Measurements from ENCODE around the gene CCL23.
"Not testable (repeated sequence)": the region's sequence is repeated elsewhere in the genome, so short reads cannot be mapped to it uniquely, and the experiment has no call there.

CCL23 gene

DNA sequence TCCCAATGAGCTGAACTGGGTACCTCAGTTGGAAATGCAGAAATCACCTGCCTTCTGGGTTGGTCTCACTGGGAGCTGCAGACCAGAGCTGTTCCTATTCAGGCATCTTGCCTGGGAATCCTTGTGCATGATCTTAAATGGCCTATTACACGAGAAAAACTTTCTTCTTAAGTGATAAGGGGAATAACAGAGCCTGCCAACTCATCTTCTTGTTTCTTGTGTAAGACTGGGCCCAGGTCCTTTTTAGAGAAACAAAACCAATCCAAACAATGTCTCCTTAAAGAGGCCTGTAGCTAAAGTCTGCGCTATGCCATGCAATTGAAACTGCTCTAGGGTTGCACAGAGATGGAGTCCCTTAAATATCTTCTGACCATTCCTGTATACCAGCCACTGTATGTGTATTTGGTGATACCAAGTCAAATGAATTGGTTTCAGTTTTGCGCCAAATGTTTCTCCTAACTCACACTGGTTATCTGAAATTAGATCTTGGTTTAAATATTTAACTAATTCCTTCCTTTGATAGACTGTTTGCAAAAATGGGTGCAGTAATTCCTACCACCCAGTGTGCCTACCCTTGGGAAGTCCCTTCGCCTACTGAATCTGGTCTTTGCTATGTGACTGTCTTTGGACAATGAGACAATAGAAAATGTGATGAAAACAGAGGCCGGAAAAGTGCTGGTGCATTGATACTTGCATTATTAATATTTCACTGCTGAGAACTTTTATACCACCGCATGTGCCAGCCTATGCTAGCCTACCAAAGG, 6.5 kb upstream of the CCL23 start:
- no peak for ATAC-seq (ENCODE audit: low read depth)

DNA sequence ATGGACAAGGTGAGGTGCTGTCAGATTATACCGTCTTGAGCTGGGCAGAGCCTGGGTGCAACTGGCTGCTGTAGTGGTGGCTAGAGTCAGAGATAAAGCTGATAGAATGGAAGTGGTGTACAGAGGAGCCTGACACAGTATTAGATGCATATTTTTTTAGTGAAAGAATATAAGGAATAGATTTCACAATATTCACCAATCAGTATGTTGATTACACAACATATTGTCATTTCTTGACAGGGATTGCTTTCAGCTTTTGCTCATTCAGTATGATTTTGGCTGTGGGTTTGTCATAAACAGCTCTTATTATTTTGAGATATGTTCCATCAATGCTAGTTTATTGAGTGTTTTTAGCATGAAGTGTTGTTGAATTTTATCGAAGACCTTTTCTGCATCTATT, 1.7 kb upstream of the CCL23 start:
- ATAC-seq (ENCODE audit: low read depth) (no peak), DNase-seq (ENCODE audit: low spot score in 2 of 2) (no peak)
- no peaks in the 10 kb centered on the region for H3K36me3 Mint-ChIP-seq
- peaks cover 12% of the 10 kb centered on the region for H3K27me3 Mint-ChIP-seq
- peaks cover 10% of the 10 kb centered on the region for H3K4me1 Mint-ChIP-seq
- H3K27ac Mint-ChIP-seq, result no peak overlapping the region
- H3K4me3 Mint-ChIP-seq, result no peak overlapping the region
- no peaks in the 10 kb centered on the region for H3K9me3 Mint-ChIP-seq

More for the DNA sequence above, 6.5 kb upstream of the CCL23 start:
- Mint-ChIP-seq H3K27ac (no peak overlapping the region), H3K4me3 (no peak overlapping the region), H3K27me3 (peaks cover 11% of the 10 kb centered on the region), H3K4me1 (no peaks in the 10 kb centered on the region), H3K36me3 (no peaks in the 10 kb centered on the region), H3K9me3 (no peaks in the 10 kb centered on the region)
- no peak for DNase-seq (ENCODE audit: low spot score in 2 of 2)

DNA sequence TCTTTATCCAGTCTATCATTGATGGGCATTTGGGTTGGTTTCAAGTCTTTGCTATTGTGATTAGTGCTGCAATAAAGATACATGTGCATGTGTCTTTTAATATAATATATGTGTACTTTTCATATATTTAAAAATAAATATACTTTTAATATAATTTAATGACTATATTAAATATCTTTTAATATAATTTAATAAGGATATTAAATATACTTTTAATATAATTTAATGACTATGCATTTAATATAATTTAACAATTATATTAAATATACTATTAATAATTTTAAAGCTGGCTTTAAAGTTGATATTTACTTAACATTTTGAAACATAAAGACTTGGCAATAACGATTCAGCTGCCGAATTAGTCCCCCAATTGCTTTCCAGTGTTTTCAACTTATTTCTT, 1.2 kb downstream of the CCL23 start:
- peaks cover 3% of the 10 kb centered on the region for H3K9me3 Mint-ChIP-seq

GRCh38 chr17:36015895-36016294, 1.9 kb downstream of the CCL23 start:
- H3K36me3 Mint-ChIP-seq; H3K27me3 Mint-ChIP-seq; H3K27ac Mint-ChIP-seq; DNase-seq (ENCODE audit: low spot score in 2 of 2); ATAC-seq (ENCODE audit: low read depth); H3K9me3 Mint-ChIP-seq; H3K4me3 Mint-ChIP-seq: not testable (repeated sequence)
- peaks cover 10% of the 10 kb centered on the region for H3K4me1 Mint-ChIP-seq

More for the DNA sequence above, 1.2 kb downstream of the CCL23 start:
- Mint-ChIP-seq H3K27ac (no peak overlapping the region), H3K27me3 (peaks cover 7% of the 10 kb centered on the region), H3K36me3 (peaks cover 3% of the 10 kb centered on the region), H3K4me3 (no peak overlapping the region), H3K4me1 (peaks cover 10% of the 10 kb centered on the region)
- ATAC-seq (ENCODE audit: low read depth) (no peak), DNase-seq (ENCODE audit: low spot score in 2 of 2) (no peak)

GRCh38 chr17:36014946-36015345, 2.8 kb downstream of the CCL23 start:
- peaks cover 10% of the 10 kb centered on the region for H3K4me1 Mint-ChIP-seq
- H3K9me3 Mint-ChIP-seq, result peaks cover 3% of the 10 kb centered on the region
- no peak overlapping the region for H3K27ac Mint-ChIP-seq
- H3K36me3 Mint-ChIP-seq, result peaks cover 3% of the 10 kb centered on the region
- H3K27me3 Mint-ChIP-seq, result peaks cover 4% of the 10 kb centered on the region
- ATAC-seq (ENCODE audit: low read depth) (no peak), DNase-seq (ENCODE audit: low spot score in 2 of 2) (no peak)
- H3K4me3 Mint-ChIP-seq, result no peak overlapping the region

GRCh38 chr17:36011201-36011600, 6.6 kb downstream of the CCL23 start:
- H3K4me3 Mint-ChIP-seq, result no peak overlapping the region
- no peak for DNase-seq (ENCODE audit: low spot score in 2 of 2)

GRCh38 chr17:36008998-36009665, 8.6 kb downstream of the CCL23 start:
- peaks cover 5% of the 10 kb centered on the region for H3K9me3 Mint-ChIP-seq
- H3K36me3 Mint-ChIP-seq, result peaks cover 3% of the 10 kb centered on the region
- H3K4me3 Mint-ChIP-seq, result peak overlapping the region; percentile 29
- ATAC-seq (ENCODE audit: low read depth) (peak; percentile 56), DNase-seq (ENCODE audit: low spot score in 2 of 2) (no peak)
- no peak overlapping the region for H3K27ac Mint-ChIP-seq
- H3K4me1 Mint-ChIP-seq, result no peaks in the 10 kb centered on the region
- H3K27me3 Mint-ChIP-seq, result peaks cover 2% of the 10 kb centered on the region

More at GRCh38 chr17:36011201-36011600, 6.6 kb downstream of the CCL23 start:
- peaks cover 3% of the 10 kb centered on the region for H3K27me3 Mint-ChIP-seq
- H3K4me1 Mint-ChIP-seq, result no peaks in the 10 kb centered on the region
- ATAC-seq (ENCODE audit: low read depth), result no peak
- no peak overlapping the region for H3K27ac Mint-ChIP-seq
- H3K9me3 Mint-ChIP-seq, result peaks cover 5% of the 10 kb centered on the region
- peaks cover 3% of the 10 kb centered on the region for H3K36me3 Mint-ChIP-seq

DNA sequence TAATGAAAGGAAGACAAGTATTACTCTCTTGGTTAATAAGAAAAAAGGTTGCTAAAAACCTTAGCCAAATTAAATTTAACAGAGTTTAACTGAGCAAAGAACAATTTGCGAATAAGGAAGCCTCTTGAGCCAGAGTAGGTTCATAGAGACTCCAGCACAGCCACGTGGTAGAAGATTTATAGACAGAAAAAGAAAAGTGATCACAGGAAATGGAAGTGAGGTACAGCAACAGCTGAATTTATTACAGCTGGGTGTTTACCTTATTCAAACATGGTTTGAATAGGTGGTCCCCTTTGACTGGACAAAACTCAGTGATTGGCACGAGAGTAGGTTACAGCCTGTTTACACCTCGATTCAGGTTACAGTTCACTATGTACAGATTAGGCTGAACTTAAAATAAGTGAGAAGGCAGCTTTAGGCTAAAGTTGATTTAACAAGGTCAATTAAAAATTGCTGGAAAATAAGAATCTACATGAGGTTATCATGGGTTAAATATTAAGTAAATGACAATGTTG, 13.1 kb downstream of the CCL23 start:
- DNase-seq (ENCODE audit: low spot score in 2 of 2) (no peak), ATAC-seq (ENCODE audit: low read depth) (no peak)
- H3K36me3 Mint-ChIP-seq, result no peaks in the 10 kb centered on the region
- H3K4me1 Mint-ChIP-seq, result no peaks in the 10 kb centered on the region
- no peak overlapping the region for H3K27ac Mint-ChIP-seq
- H3K9me3 Mint-ChIP-seq, result peaks cover 2% of the 10 kb centered on the region
- H3K27me3 Mint-ChIP-seq, result peaks cover 14% of the 10 kb centered on the region
- no peak overlapping the region for H3K4me3 Mint-ChIP-seq

GRCh38 chr17:36002631-36003030, 15.1 kb downstream of the CCL23 start:
- H3K36me3 Mint-ChIP-seq, result no peaks in the 10 kb centered on the region
- H3K4me3 Mint-ChIP-seq, result no peak overlapping the region
- peaks cover 14% of the 10 kb centered on the region for H3K27me3 Mint-ChIP-seq
- H3K4me1 Mint-ChIP-seq, result peaks cover 2% of the 10 kb centered on the region
- no peaks in the 10 kb centered on the region for H3K9me3 Mint-ChIP-seq
- DNase-seq (ENCODE audit: low spot score in 2 of 2) (no peak), ATAC-seq (ENCODE audit: low read depth) (no peak)
- H3K27ac Mint-ChIP-seq, result no peak overlapping the region

- H3K9me3 Mint-ChIP-seq, result no peaks in the 10 kb centered on the region
- H3K4me3 Mint-ChIP-seq, result no peak overlapping the region
- peaks cover 6% of the 10 kb centered on the region for H3K4me1 Mint-ChIP-seq
- peaks cover 14% of the 10 kb centered on the region for H3K27me3 Mint-ChIP-seq
- H3K36me3 Mint-ChIP-seq, result no peaks in the 10 kb centered on the region
- H3K27ac Mint-ChIP-seq, result no peak overlapping the region
- no peak for DNase-seq (ENCODE audit: low spot score in 2 of 2)
- ATAC-seq (ENCODE audit: low read depth), result no peak
These were observed 15.7 kb downstream of the CCL23 start for GRCh38 chr17:36001862-36002603.

DNA sequence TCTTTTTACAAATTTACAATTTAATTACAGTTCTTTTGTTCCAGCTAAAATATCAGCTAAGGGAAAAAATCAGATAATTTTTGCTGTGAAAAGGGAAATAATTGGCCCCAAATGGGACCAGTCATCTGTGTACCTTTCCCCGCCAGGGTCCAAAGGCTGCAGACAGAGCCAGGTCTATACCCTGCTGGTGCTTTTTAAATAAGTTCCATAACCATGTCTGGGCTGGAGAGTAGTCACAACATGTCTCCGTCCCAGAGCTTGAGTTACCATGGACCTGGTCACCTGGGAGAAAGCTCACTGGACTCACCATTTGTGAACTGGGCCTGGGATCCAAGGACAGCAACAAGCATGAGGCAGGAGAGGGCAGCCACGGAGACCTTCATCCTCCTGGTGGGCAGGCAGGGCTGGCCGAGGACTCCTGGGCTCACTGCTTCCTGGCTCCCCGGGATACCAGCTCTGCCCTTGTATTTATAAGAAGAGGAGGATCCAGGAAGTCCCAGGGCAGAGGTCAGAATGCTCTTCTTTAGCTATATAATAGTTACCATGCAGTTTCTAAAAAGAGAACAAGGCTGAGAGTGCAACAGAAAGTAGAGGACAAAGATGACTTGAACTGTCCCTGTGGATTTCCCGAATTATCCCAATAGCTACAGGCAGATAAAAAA, 16.5 kb downstream of the CCL23 start, which contains the start of gene CCL15:
CCL15 (minus strand) TSS at position 444 of the 662 bp plus-strand sequence; CDS start at position 383, 61 bp downstream.
- no peak for ATAC-seq (ENCODE audit: low read depth)
- Mint-ChIP-seq H3K27ac (no peak within 1 kb of the TSS), H3K4me1 (peaks cover 14% of the 10 kb centered on the region)

DNA sequence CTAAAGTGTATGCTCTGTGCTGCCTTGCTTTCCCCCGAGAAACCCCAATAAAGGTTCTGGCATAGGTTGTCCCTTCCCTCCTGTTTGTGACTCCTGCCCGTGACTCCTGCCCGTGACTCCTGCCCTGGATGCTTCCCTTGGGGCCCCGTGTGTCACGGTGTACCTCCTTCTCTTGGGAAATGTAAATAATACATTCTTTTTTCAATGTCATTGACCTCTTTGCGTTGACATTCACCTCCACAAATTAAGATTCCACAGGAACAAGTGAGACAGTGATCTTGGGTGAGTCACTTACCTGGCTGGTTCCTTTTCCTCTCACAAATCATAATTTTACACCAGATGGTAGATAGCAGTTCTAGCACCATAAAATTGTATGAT, 17.1 kb downstream of the CCL23 start:
- Mint-ChIP-seq H3K9me3 (no peaks in the 10 kb centered on the region), H3K27me3 (peaks cover 15% of the 10 kb centered on the region), H3K4me1 (peaks cover 16% of the 10 kb centered on the region), H3K36me3 (no peaks in the 10 kb centered on the region), H3K4me3 (no peak overlapping the region), H3K27ac (no peak overlapping the region)
- DNase-seq (ENCODE audit: low spot score in 2 of 2), result no peak
- ATAC-seq (ENCODE audit: low read depth), result no peak

More for the DNA sequence above, 16.5 kb downstream of the CCL23 start, which contains the start of gene CCL15:
- peaks cover 15% of the 10 kb centered on the region for H3K27me3 Mint-ChIP-seq
- no peak for DNase-seq (ENCODE audit: low spot score in 2 of 2)
- no peaks in the 10 kb centered on the region for H3K9me3 Mint-ChIP-seq
- H3K36me3 Mint-ChIP-seq, result no peaks in the 10 kb centered on the region
- no peak within 1 kb of the TSS for H3K4me3 Mint-ChIP-seq

DNA sequence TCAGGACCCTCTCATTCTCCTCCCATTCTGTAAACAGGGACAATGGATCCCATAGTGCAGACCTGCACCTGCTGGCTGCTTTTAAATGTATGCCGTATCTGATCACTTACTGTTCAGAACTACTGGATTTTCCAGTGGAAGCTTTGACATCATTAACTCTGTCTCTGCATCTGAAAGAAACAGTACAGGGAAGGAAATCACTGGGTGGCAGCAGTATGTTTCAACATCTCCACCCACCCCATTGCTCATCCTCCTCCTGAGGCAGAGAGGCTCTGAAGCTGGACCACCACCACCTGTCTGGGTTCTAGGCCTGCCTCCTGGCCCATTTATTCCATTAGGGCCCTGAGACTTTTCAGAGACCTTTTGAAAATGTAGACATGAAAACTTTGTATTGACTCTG, 19.0 kb downstream of the CCL23 start:
- H3K4me1 Mint-ChIP-seq, result peaks cover 21% of the 10 kb centered on the region
- H3K9me3 Mint-ChIP-seq, result no peaks in the 10 kb centered on the region
- ATAC-seq (ENCODE audit: low read depth), result no peak

More for the DNA sequence above, 19.0 kb downstream of the CCL23 start:
- H3K4me3 Mint-ChIP-seq, result no peak overlapping the region
- H3K27ac Mint-ChIP-seq, result no peak overlapping the region
- H3K36me3 Mint-ChIP-seq, result no peaks in the 10 kb centered on the region
- H3K27me3 Mint-ChIP-seq, result peaks cover 14% of the 10 kb centered on the region
- no peak for DNase-seq (ENCODE audit: low spot score in 2 of 2)
